AG04449 (cell line): ENCODE results near the gene EVC.

Source experiments
- CTCF ChIA-PET: fragments of 350-600 bp; formaldehyde crosslinking; extraction: SDS; loops from one replicate; lab custom pipeline; 2021; ENCODE audit warnings: antibody characterized with exemption; lab: Yijun Ruan, JAX
- POLR2A ChIA-PET: fragments of 400-600, 350-600 bp; formaldehyde crosslinking; extraction: SDS; loops from one replicate; lab custom pipeline; 2020; ENCODE audit warnings: antibody characterized with exemption, inconsistent platforms; lab: Yijun Ruan, JAX
- DNase-seq: peaks from one replicate; pipeline ENCODE4 v3.0.0-alpha.2; 2010; ENCODE audit warnings: low read depth, low spot score
- H3K4me3 ChIP-seq: 2 replicates; pipeline ENCODE4 v1.5.1; 2011; ENCODE audit warnings: low read depth, mild to moderate bottlenecking, control low read depth, low read length
- TF ChIP-seq, protein P1 (sequence below): IDR thresholded peaks from one replicate; pipeline ENCODE4 v1.5.1; 2011; ENCODE audit warnings: mild to moderate bottlenecking, moderate library complexity, low read length, control low read depth, inconsistent platforms; ENCODE audit not compliant: insufficient read depth; ENCODE audit errors: missing control alignments

EVC gene

DNA sequence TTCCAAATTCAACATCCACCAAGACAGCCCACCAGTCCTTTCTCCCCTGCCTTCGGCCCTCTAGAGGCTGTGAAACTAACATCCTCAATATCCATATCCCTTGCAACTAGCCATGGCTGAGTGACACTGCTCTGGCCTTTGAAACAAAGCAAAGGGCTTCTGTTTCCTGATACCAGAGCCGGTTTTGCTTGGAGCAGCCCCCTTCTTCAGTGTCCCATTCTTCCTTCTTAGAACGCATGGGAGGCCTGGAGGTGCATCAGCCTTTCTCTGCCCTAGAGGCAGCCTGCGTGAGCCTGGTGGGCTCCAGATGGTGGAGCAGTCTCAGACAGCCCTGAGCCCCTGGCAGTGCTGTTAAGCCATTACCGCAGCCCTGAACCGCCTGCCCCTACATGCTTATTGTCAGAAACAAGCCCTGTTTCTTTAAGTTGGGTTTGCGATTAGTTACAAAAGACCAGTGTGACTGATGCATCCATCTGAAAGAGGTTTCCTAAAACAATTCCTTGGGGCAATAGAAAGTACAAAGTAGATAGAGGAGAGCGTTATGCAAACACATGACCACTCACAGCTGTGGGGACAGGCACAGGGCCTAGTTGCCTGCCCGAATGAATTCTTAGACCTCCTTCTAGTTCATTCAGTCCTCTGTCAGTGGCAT is 74.1 kb downstream of the EVC start:
- CTCF ChIA-PET, result interaction anchor here (1.2 to 1.4 kb wide), 2 partner anchors 11 to 37 kb away, joined by 3 to 5 read pairs; no protein-coding TSS in a partner anchor
- TF ChIP-seq, protein P1, sequence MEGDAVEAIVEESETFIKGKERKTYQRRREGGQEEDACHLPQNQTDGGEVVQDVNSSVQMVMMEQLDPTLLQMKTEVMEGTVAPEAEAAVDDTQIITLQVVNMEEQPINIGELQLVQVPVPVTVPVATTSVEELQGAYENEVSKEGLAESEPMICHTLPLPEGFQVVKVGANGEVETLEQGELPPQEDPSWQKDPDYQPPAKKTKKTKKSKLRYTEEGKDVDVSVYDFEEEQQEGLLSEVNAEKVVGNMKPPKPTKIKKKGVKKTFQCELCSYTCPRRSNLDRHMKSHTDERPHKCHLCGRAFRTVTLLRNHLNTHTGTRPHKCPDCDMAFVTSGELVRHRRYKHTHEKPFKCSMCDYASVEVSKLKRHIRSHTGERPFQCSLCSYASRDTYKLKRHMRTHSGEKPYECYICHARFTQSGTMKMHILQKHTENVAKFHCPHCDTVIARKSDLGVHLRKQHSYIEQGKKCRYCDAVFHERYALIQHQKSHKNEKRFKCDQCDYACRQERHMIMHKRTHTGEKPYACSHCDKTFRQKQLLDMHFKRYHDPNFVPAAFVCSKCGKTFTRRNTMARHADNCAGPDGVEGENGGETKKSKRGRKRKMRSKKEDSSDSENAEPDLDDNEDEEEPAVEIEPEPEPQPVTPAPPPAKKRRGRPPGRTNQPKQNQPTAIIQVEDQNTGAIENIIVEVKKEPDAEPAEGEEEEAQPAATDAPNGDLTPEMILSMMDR, result no peak
- no peak for DNase-seq
- no peak overlapping the region for H3K4me3 ChIP-seq
- POLR2A ChIA-PET, result no interaction called here

DNA sequence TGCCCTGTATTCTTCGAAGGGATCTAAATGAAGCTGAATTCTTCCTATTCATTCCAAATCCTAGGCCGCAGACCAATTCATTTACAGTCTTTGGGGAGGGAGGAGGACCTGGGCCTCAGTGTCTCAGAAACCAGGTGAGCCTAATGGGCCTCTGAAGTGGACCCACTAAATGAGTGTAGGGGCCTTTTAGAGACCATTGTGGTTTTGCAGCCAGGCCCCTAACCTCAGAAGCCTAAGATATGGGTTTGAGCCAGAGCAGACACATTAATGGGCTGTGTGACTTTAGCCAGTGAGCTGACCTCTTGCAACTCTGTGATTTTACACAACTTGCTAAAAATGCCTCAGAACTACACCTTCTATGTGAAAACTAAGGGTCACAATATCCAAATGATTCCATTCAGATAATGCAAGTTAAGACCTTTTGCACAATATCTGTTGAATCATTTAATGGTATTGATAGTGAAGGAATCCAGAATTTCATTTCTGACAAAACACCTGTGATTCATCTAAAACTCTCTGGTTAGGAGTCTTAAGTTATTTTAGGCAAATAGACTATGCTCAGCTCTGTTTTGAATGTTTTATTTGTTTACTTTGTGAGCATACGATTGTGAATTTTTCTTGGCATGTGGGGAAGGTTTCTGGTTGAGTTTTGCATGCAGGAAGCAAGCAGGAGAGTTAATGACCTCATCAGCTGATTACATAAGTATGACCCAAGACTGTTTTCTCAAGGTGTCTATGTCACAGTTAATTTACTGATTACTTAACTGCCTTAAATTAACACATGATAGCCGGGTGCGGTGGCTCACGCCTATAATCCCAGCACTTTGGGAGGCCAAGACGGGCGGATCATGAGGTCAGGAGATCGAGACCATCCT is 75.0 kb downstream of the EVC start:
- peak; percentile 70 for DNase-seq
- TF ChIP-seq, protein P1, result no peak

DNA sequence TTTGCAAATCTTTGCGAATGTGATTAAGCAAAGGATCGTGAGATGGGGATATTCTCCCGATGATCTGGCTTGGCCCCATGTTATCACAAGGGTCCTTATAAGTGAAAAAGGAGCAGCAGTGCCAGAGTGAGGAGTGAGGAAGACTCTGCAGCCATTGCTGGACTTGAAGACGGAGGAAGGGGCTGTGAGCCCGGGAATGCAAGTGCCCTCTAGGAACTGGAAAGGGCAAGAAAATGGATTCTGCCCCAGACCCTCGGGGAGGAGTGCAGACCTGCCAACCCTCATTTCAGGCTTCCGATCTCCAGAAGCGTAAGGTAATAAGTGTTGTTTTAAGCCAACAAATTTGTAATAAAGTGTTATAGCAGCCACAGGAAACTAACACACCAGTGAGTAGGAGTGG is 76.3 kb downstream of the EVC start:
- ChIA-PET POLR2A (no interaction called here), CTCF (interaction anchor here (0.6 kb wide), 1 partner anchor 10 kb away, joined by 3 read pairs; no protein-coding TSS in a partner anchor)
- DNase-seq, result no peak
- TF ChIP-seq, protein P1, result no peak
- H3K4me3 ChIP-seq, result no peak overlapping the region

More for the DNA sequence above, 75.0 kb downstream of the EVC start:
- no peak overlapping the region for H3K4me3 ChIP-seq
- CTCF ChIA-PET, result interaction anchor here (1.2 to 1.4 kb wide), 2 partner anchors 12 to 38 kb away, joined by 3 to 5 read pairs; no protein-coding TSS in a partner anchor
- POLR2A ChIA-PET, result no interaction called here

DNA sequence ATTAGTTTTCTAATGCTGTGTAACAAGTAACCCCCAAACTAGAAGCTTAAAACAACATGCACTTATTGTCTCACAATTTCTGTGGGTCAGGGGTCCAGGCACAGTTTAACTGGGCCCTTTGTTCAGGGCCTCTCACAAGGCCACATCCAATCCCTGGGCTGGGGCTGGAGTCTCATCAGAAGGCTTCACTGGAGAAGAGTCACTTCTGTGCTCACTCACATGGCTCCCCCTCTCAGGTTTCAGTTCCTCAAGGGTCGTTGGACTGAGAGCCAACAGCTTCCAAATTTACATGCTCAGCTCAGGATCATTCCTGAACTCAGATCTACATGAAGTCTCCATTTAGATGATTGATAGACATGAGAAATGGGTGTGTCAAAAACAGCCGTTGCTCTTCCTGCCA is 77.1 kb downstream of the EVC start:
- no peak for DNase-seq
- TF ChIP-seq, protein P1, result no peak
- H3K4me3 ChIP-seq, result no peak overlapping the region
- ChIA-PET POLR2A (no interaction called here), CTCF (interaction anchor here (0.9 to 1.5 kb wide), 2 partner anchors 12 to 13 kb away, joined by 3 read pairs; no protein-coding TSS in a partner anchor)

DNA sequence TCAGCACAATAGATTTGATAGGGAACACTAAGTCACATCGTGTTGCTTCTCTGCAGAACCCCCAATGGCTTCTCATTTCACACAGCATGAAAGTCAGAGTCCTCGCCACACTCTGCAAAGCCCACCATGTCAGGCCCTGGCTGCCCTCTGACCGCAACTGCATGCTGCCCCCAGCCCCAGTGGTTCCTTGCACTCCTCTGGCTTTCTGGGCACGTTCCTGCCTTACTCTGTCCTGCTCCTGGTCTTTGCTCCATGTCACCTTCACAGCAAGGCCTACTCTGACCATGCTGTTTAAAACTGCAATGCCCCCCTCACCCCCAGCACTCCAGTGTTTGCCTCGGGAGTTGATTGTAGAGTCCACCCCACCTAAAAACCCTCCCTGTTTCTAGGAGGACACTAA is 78.1 kb downstream of the EVC start:
- CTCF ChIA-PET, result interaction anchor here (1.3 to 1.5 kb wide), 2 partner anchors 13 to 67 kb away, joined by 3 read pairs; no protein-coding TSS in a partner anchor
- TF ChIP-seq, protein P1, result no peak
- no peak for DNase-seq
- POLR2A ChIA-PET, result no interaction called here
- H3K4me3 ChIP-seq, result no peak overlapping the region

DNA sequence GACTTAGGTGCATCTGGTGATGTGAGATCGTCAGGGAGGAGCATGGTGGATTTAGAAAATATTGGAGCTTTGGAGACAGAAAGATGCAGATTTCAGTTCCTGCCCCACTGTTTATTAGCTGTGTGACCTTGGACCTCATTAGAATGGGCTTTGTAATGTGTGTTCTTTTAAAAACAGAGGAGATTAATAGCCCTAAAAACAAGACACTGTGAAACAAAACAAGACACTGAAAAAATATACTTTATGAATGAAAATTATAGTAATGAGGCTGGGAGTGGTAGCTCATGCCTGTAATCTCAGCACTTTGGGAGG is 79.5 kb downstream of the EVC start:
- POLR2A ChIA-PET, result no interaction called here
- TF ChIP-seq, protein P1, result no peak
- DNase-seq, result no peak
- no peak overlapping the region for H3K4me3 ChIP-seq
- CTCF ChIA-PET, result interaction anchor here (0.6 to 2.1 kb wide), 47 partner anchors 8 to 739 kb away, joined by 3 to 18 read pairs (median 4); partner anchors contain the start of genes EVC2 and STK32B
